H1 (cell line): ENCODE measurements around the gene BMP4. TPM values are rescaled to one million over a fixed set of nuclear protein-coding genes. Genes with fewer than 3 reads are reported as not detected.

ENCODE experiments used
- ASH2L ChIP-seq: fragments of 200-600, 300-600 bp; sonication (generic); IDR thresholded peaks from one replicate; pipeline ENCODE4 v1.7.1; 2017; ENCODE audit warnings: low read length
- BACH1 ChIP-seq: IDR thresholded peaks from 2 replicates; pipeline ENCODE4 v1.6.1; 2012; ENCODE audit warnings: low read length, improper control_type of control experiment
- EZH2 ChIP-seq: fragments of 200-600 bp; sonication (generic); IDR thresholded peaks from 2 replicates; pipeline ENCODE4 v1.7.1; 2012; ENCODE audit warnings: low read depth, mild to moderate bottlenecking, moderate library complexity, low read length, inconsistent platforms; ENCODE audit not compliant: severe bottlenecking
- RBBP5 ChIP-seq: IDR thresholded peaks from 2 replicates; pipeline ENCODE4 v1.7.1; 2012; ENCODE audit warnings: low read depth, mild to moderate bottlenecking, inconsistent platforms, low read length, moderate library complexity, borderline replicate concordance
- RNF2 ChIP-seq: fragments of 200-900, 300-1000 bp; sonication (generic); IDR thresholded peaks from 2 replicates; pipeline ENCODE4 v1.7.1; 2016; ENCODE audit warnings: borderline replicate concordance, low read depth, mild to moderate bottlenecking, antibody characterized with exemption, low read length; ENCODE audit not compliant: poor library complexity, severe bottlenecking; ENCODE audit errors: missing control alignments
- SUZ12 ChIP-seq: fragments of 200-600 bp; sonication (generic); IDR thresholded peaks from 2 replicates; pipeline ENCODE4 v1.6.1; 2012; ENCODE audit warnings: mild to moderate bottlenecking, inconsistent platforms, low read length, moderate library complexity, mixed read lengths
- TEAD4 ChIP-seq: IDR thresholded peaks from 2 replicates; pipeline ENCODE4 v1.6.1; 2012; ENCODE audit warnings: low read depth, low read length, inconsistent platforms, mixed read lengths
- polyA plus RNA-seq, 7 experiments: library from polyadenylated mRNA; depleted of rRNA in 3 of 7; stranded (reverse) in 5 of 7; unstranded in 2 of 7; fragments of >200 nt in 5 of 7; fragments of 200-250 nt in 2 of 7; gene quantifications; 1 replicate in 5 of 7; 2 replicates in 1 of 7; 4 replicates in 1 of 7; pipeline versions ENCODE4 v1.2.1 to v1.2.3, GENCODE V29; 2011 to 2013; ENCODE audit warnings: missing spikeins in 2 of 7, mixed read lengths in 2 of 7
- total RNA-seq: library from RNA; stranded (reverse); fragmentation: NEBNext Ultra II Directional; extraction: Animal tissue kit (Norgen Biotek cat#: 25700); gene quantifications from 2 replicates; pipeline ENCODE4 v1.2.1, GENCODE V29; 2021
- TF ChIP-seq, protein P1 (sequence below): IDR thresholded peaks from 2 replicates; pipeline ENCODE4 v1.6.1; 2012; ENCODE audit warnings: inconsistent platforms
- TF ChIP-seq, protein P2 (sequence below): IDR thresholded peaks from 2 replicates; pipeline ENCODE4 v1.6.1; 2012; ENCODE audit warnings: inconsistent platforms

Gene BMP4
- total and polyA plus RNA-seq, 2 of the 8 experiments (the other 6 are each of a cell fraction or from before 2014, with no cell fraction given) = 2.3 to 5.4 TPM

DNA sequence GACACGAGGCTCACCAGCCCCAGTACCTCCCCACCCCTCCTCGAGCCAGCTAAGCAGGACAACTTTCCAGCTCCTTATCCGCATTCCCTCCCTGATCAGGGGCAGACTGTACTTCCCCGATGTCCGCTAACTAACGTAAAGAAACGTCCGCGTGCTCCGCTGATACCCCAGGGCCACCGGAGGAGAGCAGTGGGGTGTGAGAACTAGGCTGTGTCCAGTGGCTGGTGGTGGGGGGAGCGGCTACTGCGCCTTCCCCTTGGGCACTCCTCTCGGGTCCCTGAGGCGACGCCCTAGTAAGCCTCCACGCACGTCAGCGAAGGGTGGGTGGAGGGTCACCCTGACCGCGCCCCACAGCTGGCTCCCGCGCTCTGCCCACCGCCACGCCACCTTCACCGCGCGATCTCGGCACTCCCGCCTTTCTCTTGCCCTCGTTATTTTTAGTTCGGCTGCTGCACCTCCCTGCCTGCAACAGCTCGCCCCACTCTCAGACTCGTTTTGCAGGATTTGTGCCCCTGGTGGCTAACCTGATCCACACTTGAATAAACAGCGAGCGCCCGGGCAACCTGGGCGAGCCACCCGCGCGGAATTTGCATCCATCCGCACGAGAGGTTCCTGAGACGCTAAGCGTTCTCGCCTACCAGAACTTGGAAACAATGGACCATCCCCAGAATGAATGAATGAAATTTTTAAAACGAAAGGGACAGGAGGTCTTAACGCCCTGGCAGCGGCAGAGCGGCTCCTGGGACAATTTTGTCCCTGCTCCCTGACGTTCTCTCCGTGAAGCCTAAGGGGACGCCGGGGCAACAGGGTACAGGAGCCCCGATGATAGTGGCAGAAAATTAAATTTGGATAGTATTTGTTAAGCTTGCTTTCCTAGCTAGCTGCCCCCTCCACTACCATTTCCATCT, 6.9 kb upstream of the BMP4 start (continued):
- TF ChIP-seq EZH2 (peak; percentile 70), BACH1 (no peak; the same call in 1 of the 2 replicates), TEAD4 (peak; percentile 15; the same call in 1 of the 2 replicates), RNF2 (peak; percentile 68), ASH2L (peak; percentile 52), RBBP5 (peak; percentile 81; the same call in 1 of the 2 replicates), SUZ12 (peak; percentile 65)
- TF ChIP-seq, protein P1, sequence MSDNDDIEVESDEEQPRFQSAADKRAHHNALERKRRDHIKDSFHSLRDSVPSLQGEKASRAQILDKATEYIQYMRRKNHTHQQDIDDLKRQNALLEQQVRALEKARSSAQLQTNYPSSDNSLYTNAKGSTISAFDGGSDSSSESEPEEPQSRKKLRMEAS = peak; percentile 90
- TF ChIP-seq, protein P2, sequence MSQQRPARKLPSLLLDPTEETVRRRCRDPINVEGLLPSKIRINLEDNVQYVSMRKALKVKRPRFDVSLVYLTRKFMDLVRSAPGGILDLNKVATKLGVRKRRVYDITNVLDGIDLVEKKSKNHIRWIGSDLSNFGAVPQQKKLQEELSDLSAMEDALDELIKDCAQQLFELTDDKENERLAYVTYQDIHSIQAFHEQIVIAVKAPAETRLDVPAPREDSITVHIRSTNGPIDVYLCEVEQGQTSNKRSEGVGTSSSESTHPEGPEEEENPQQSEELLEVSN = peak; percentile 97
